Panc1 (cell line): ENCODE measurements around the gene ESYT2.

Experiments
- CTCF ChIP-seq: fragments of 450-650 bp; IDR thresholded peaks from 2 replicates; pipeline ENCODE4 v1.5.1; 2017; ENCODE audit warnings: mild to moderate bottlenecking
- POLR2AphosphoS5 ChIP-seq: IDR thresholded peaks from 2 replicates; pipeline ENCODE4 v1.6.1; 2012; ENCODE audit warnings: mild to moderate bottlenecking, low read depth, low read length, moderate library complexity
- REST ChIP-seq, 2 experiments: IDR thresholded peaks; 2 replicates each; pipeline ENCODE4 v1.6.1; 2011 to 2012; ENCODE audit warnings: low read depth in 2 of 2, control low read depth in 1 of 2, low read length in 1 of 2, mild to moderate bottlenecking in 1 of 2, moderate library complexity in 1 of 2; ENCODE audit not compliant: insufficient read depth in 1 of 2
- SIN3A ChIP-seq: IDR thresholded peaks from 2 replicates; pipeline ENCODE4 v1.6.1; 2012; ENCODE audit warnings: low read depth, mild to moderate bottlenecking, low read length, moderate library complexity, borderline replicate concordance; ENCODE audit not compliant: insufficient read depth
- TCF7L2 ChIP-seq: IDR thresholded peaks from 2 replicates; pipeline ENCODE4 v1.6.1; 2011; ENCODE audit warnings: mild to moderate bottlenecking, low read depth, low read length, inconsistent platforms

- no peak for TF ChIP-seq POLR2AphosphoS5
- no peak for TF ChIP-seq CTCF
- no peak for TF ChIP-seq REST (IDR thresholded peaks at IDR 0.05; ENCODE audit: insufficient read depth in 1 of 2, low read depth in 2 of 2, low read length in 1 of 2)
- TF ChIP-seq TCF7L2 = no peak
- no peak for TF ChIP-seq SIN3A
Measured at GRCh38 chr7:158706710-158707590, 122.4 kb downstream of the ESYT2 start.
